H9 (cell line): ENCODE data around the gene MFSD12. TPM values are rescaled to one million over a fixed set of nuclear protein-coding genes. Genes with fewer than 3 reads are reported as not detected.
"Not testable (repeated sequence)": the region's sequence is repeated elsewhere in the genome, so short reads cannot be mapped to it uniquely, and the experiment has no call there.

Experiments
- DNase-seq: peaks from one replicate; pipeline ENCODE4 v3.0.0-alpha.2; 2017
- H2AFZ ChIP-seq: one replicate; pipeline ENCODE4 v1.6.1; 2013; ENCODE audit warnings: mild to moderate bottlenecking, low read length, control low read depth, moderate library complexity
- H2AK5ac ChIP-seq: 2 replicates; pipeline ENCODE4 v1.6.1; 2013; ENCODE audit warnings: low read length, control low read depth, mixed read lengths; ENCODE audit not compliant: insufficient read length
- H2BK120ac ChIP-seq: one replicate; pipeline ENCODE4 v1.6.1; 2013; ENCODE audit warnings: low read depth, mild to moderate bottlenecking, low read length, control low read depth, inconsistent platforms; ENCODE audit not compliant: poor library complexity, severe bottlenecking
- H2BK12ac ChIP-seq: 2 replicates; pipeline ENCODE4 v1.6.1; 2013; ENCODE audit warnings: low read length, control low read depth, mixed read lengths, low read depth; ENCODE audit not compliant: insufficient read length
- H2BK15ac ChIP-seq: 2 replicates; pipeline ENCODE4 v1.6.1; 2013; ENCODE audit warnings: low read depth, low read length, control low read depth
- H2BK20ac ChIP-seq: one replicate; pipeline ENCODE4 v1.6.1; 2013; ENCODE audit warnings: low read depth, mild to moderate bottlenecking, low read length, control low read depth, inconsistent platforms; ENCODE audit not compliant: poor library complexity, severe bottlenecking
- H2BK5ac ChIP-seq: 2 replicates; pipeline ENCODE4 v1.6.1; 2013; ENCODE audit warnings: low read length, control low read depth, mixed read lengths; ENCODE audit not compliant: insufficient read length
- H3K14ac ChIP-seq: 2 replicates; pipeline ENCODE4 v1.6.1; 2013; ENCODE audit warnings: low read length, control low read depth; ENCODE audit not compliant: insufficient read depth
- H3K18ac ChIP-seq: 2 replicates; pipeline ENCODE4 v1.6.1; 2013; ENCODE audit warnings: low read depth, mild to moderate bottlenecking, mixed read lengths, low read length, control low read depth; ENCODE audit not compliant: insufficient read length
- H3K23ac ChIP-seq: 2 replicates; pipeline ENCODE4 v1.6.1; 2013; ENCODE audit warnings: low read length, control low read depth, mixed read lengths, low read depth; ENCODE audit not compliant: insufficient read length
- H3K23me2 ChIP-seq: 2 replicates; pipeline ENCODE4 v1.6.1; 2013; ENCODE audit warnings: low read depth, mild to moderate bottlenecking, mixed read lengths, low read length, control low read depth; ENCODE audit not compliant: insufficient read length, poor library complexity, severe bottlenecking
- H3K27ac ChIP-seq: 2 replicates; pipeline ENCODE4 v1.5.1; 2013; ENCODE audit warnings: low read length, control low read depth, mixed read lengths, low read depth; ENCODE audit not compliant: insufficient read length
- H3K27me3 ChIP-seq: 2 replicates; pipeline ENCODE4 v1.6.1; 2013; ENCODE audit warnings: low read length, control low read depth, inconsistent platforms; ENCODE audit not compliant: insufficient read depth
- H3K4ac ChIP-seq: 2 replicates; pipeline ENCODE4 v1.6.1; 2013; ENCODE audit warnings: low read depth, mild to moderate bottlenecking, control low read depth, inconsistent platforms, low read length, moderate library complexity
- H3K4me1 ChIP-seq: 2 replicates; pipeline ENCODE4 v1.6.1; 2013; ENCODE audit warnings: low read length, control low read depth, inconsistent platforms; ENCODE audit not compliant: insufficient read depth
- H3K4me2 ChIP-seq: 2 replicates; pipeline ENCODE4 v1.6.1; 2013; ENCODE audit warnings: low read length, control low read depth, mixed read lengths; ENCODE audit not compliant: insufficient read length, insufficient read depth
- H3K56ac ChIP-seq: 2 replicates; pipeline ENCODE4 v1.6.1; 2013; ENCODE audit warnings: low read depth, mild to moderate bottlenecking, mixed read lengths, low read length, control low read depth; ENCODE audit not compliant: insufficient read length
- H3K79me1 ChIP-seq: 2 replicates; pipeline ENCODE4 v1.6.1; 2013; ENCODE audit warnings: low read depth, mild to moderate bottlenecking, moderate library complexity, low read length, control low read depth, inconsistent platforms; ENCODE audit not compliant: insufficient read depth, poor library complexity, severe bottlenecking
- H3K79me2 ChIP-seq: 2 replicates; pipeline ENCODE4 v1.6.1; 2013; ENCODE audit warnings: low read length, control low read depth, inconsistent platforms; ENCODE audit not compliant: insufficient read depth
- H3K9ac ChIP-seq: 2 replicates; pipeline ENCODE4 v1.6.1; 2013; ENCODE audit warnings: low read length, control low read depth, mixed read lengths; ENCODE audit not compliant: insufficient read length; ENCODE audit errors: extremely low read depth
- H3K9me3 ChIP-seq: one replicate; pipeline ENCODE4 v1.6.1; 2013; ENCODE audit warnings: low read depth, low read length, inconsistent platforms; ENCODE audit not compliant: control insufficient read depth
- H3T11ph ChIP-seq: one replicate; pipeline ENCODE4 v1.6.1; 2013; ENCODE audit warnings: mild to moderate bottlenecking, low read length, control low read depth, inconsistent platforms
- H4K20me1 ChIP-seq: one replicate; pipeline ENCODE4 v1.6.1; 2013; ENCODE audit not compliant: control insufficient read depth, insufficient read length, insufficient read depth
- H4K5ac ChIP-seq: 2 replicates; pipeline ENCODE4 v1.6.1; 2013; ENCODE audit warnings: low read depth, mild to moderate bottlenecking, mixed read lengths, low read length, control low read depth; ENCODE audit not compliant: insufficient read length
- H4K8ac ChIP-seq: replicated peaks from 2 replicates; pipeline ENCODE4 v1.6.1; 2013; ENCODE audit warnings: low read length, control low read depth, mixed read lengths, low read depth; ENCODE audit not compliant: insufficient read length
- H4K91ac ChIP-seq: 2 replicates; pipeline ENCODE4 v1.6.1; 2013; ENCODE audit warnings: low read depth, mild to moderate bottlenecking, moderate library complexity, mixed read lengths, low read length, control low read depth; ENCODE audit not compliant: insufficient read length
- H3K27ac Mint-ChIP-seq, 3 experiments: 2 replicates in 2 of 3; 3 replicates in 1 of 3; pipeline ENCODE4 v1.8.0; 2020 to 2021; ENCODE audit warnings: mixed read lengths in 3 of 3, mild to moderate bottlenecking in 1 of 3, moderate library complexity in 1 of 3
- H3K27me3 Mint-ChIP-seq: 2 replicates; pipeline ENCODE4 v1.8.0; 2021; ENCODE audit warnings: low read depth, mild to moderate bottlenecking, moderate library complexity, mixed read lengths
- H3K36me3 Mint-ChIP-seq, 3 experiments: 2 replicates in 2 of 3; 3 replicates in 1 of 3; pipeline ENCODE4 v1.8.0; 2020 to 2021; ENCODE audit warnings: low read depth in 3 of 3, mixed read lengths in 3 of 3; ENCODE audit not compliant: insufficient read depth in 1 of 3
- H3K4me1 Mint-ChIP-seq, 2 experiments: 2 replicates each; pipeline ENCODE4 v1.8.0; 2020; ENCODE audit warnings: mixed read lengths in 2 of 2
- H3K4me3 Mint-ChIP-seq, 2 experiments: 2 replicates in 1 of 2; 3 replicates in 1 of 2; pipeline ENCODE4 v1.8.0; 2020 to 2021; ENCODE audit warnings: mild to moderate bottlenecking in 2 of 2, mixed read lengths in 2 of 2, moderate library complexity in 1 of 2
- H3K9me3 Mint-ChIP-seq, 2 experiments: 2 replicates in 1 of 2; 3 replicates in 1 of 2; pipeline ENCODE4 v1.8.0; 2020; ENCODE audit warnings: mild to moderate bottlenecking in 2 of 2, mixed read lengths in 2 of 2, moderate library complexity in 1 of 2
- WGBS: extraction: QIAGEN DNeasy Blood & Tissue Kit; methylation state at CpG from one replicate; pipeline ENCODE4 v1.1.7; 2013; ENCODE audit warnings: missing lambda C conversion rate, low lambda C conversion rate, mixed read lengths; ENCODE audit not compliant: insufficient read length; ENCODE audit errors: extremely low coverage; 5-methylcytosine and 5-hydroxymethylcytosine counted together
- total RNA-seq: library from RNA; stranded (reverse); gene quantifications from 2 replicates; pipeline ENCODE4 v1.2.1, GENCODE V29; 2021
- TF ChIP-seq, protein P1 (sequence below): fragments of 200-600 bp; sonication (generic); conservative IDR thresholded peaks from 3 replicates; pipeline ENCODE4 v1.8.0; 2021; ENCODE audit warnings: antibody characterized with exemption, mild to moderate bottlenecking

MFSD12 gene
- total RNA-seq, 1 experiment from 2014 or later, result 58.8 TPM

DNA sequence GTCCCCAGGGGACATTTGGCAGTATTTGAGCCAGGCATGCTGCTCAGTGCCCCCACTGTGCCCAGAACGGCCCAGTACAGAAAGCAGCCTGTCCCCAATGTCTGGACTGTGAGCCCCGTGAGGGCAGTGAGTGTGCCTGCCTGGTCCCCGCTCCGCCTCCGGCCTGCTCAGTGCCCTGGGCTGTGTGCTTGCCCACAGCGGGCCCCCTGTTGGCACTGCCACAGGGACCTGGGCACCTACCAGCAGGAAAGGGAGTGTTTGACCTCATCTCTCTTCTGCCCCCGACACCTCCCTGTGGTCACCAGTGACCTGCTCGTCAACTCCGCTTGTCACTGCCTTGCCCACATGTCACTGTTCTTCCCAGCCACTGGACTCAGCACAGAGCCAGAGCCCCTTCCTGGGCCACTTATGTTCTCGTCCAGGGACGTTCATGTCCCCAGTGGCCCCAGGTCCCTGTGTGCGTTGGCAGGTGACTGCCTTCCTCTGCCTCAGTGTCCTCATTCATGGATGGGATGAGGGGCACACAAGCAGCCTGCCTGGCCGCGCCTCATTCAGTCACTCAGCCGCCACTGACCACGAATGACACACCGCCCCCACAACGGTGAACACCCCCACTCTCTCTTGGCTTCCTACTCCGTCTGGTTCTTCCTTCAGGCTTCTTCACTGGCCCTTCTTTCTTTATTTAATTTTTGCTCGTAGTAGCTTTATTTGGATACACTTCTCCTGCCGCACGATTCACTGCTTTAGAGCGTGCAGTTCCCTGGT is 48.4 kb downstream of the MFSD12 start:
- no peak overlapping the region for H3K27ac ChIP-seq
- H3K4ac ChIP-seq, result no peak overlapping the region

DNA sequence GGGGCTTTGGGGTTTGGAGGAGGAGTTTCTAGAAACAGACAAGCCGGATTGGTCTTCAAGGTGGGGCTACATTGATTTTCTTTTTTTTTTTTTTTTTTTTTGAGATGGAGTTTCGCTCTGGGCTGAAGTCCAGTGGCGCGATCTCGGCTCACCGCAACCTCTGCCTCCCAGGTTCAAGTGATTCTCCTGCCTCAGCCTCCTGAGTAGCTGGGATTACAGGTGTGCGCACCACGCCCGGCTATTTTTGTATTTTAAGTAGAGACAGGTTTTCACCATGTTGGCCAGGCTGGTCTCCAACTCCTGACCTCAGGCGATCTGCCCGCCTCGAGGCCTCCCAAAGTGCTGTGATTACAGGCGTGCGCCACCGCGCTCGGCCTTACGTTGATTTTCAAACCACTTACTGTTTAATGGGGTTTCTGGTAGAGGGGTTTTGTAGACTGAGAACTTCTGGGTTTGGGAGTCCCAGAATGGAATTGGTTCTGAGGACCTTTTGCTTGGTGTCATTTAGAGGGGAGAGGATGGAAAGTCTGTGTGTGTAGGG is 49.2 kb downstream of the MFSD12 start:
- not testable (repeated sequence) for H2AFZ ChIP-seq, H4K91ac ChIP-seq, H3K4me1 ChIP-seq, H3K9me3 Mint-ChIP-seq, H3K27ac ChIP-seq, H2BK12ac ChIP-seq, H4K20me1 ChIP-seq, H3K79me1 ChIP-seq, H2BK120ac ChIP-seq, H4K5ac ChIP-seq, H3K56ac ChIP-seq, H2BK20ac ChIP-seq, H2BK5ac ChIP-seq, H3K14ac ChIP-seq, H3K79me2 ChIP-seq, H2AK5ac ChIP-seq, H3K23ac ChIP-seq, H3K18ac ChIP-seq, DNase-seq, H4K8ac ChIP-seq, H3K27me3 ChIP-seq, H3T11ph ChIP-seq, H2BK15ac ChIP-seq, H3K9ac ChIP-seq, H3K9me3 ChIP-seq, H3K4ac ChIP-seq, H3K27me3 Mint-ChIP-seq
- no CpG with 5 or more reads among the region's 18 CpGs for WGBS
- peaks cover 15% of the 10 kb centered on the region for H3K23me2 ChIP-seq
- peak overlapping the region; percentile 86 for H3K4me2 ChIP-seq
- Mint-ChIP-seq H3K4me1 (peaks cover 16 to 40% of the 10 kb centered on the region in 2 experiments), H3K36me3 (peaks cover 10 to 34% (median 19%) of the 10 kb centered on the region in 3 experiments; a peak in 6 of 7 replicates), H3K4me3 (peak overlapping the region; percentile 79 to 93), H3K27ac (peak overlapping the region in 1 of 3 experiments; percentile 53; a peak in 2 of 7 replicates)

More for the DNA sequence above, 48.4 kb downstream of the MFSD12 start:
- H2BK20ac ChIP-seq, result no peak overlapping the region
- H2BK12ac ChIP-seq, result no peak overlapping the region
- H3K79me1 ChIP-seq, result no peaks in the 10 kb centered on the region
- H3K18ac ChIP-seq, result no peak overlapping the region
- no peaks in the 10 kb centered on the region for H3K27me3 ChIP-seq
- H2AFZ ChIP-seq, result no peak overlapping the region
- no peak overlapping the region for H3K4me2 ChIP-seq
- no peak overlapping the region for H2BK15ac ChIP-seq
- no peaks in the 10 kb centered on the region for H4K20me1 ChIP-seq
- no peak overlapping the region for H3K9ac ChIP-seq
- H3K4me1 ChIP-seq, result no peaks in the 10 kb centered on the region
- Mint-ChIP-seq H3K9me3 (no peaks in the 10 kb centered on the region; a peak in 1 of 5 replicates), H3K4me1 (peaks cover 16 to 40% of the 10 kb centered on the region in 2 experiments), H3K27ac (peak overlapping the region in 2 of 3 experiments; percentile 18 to 33; a peak in 3 of 7 replicates), H3K4me3 (no peak overlapping the region; a peak in 2 of 5 replicates), H3K27me3 (no peaks in the 10 kb centered on the region), H3K36me3 (peaks cover 10 to 34% (median 19%) of the 10 kb centered on the region in 3 experiments; a peak in 6 of 7 replicates)
- no peaks in the 10 kb centered on the region for H3K9me3 ChIP-seq
- no peak overlapping the region for H4K5ac ChIP-seq
- peaks cover 3% of the 10 kb centered on the region; the same call in 1 of the 2 replicates for H3K79me2 ChIP-seq
- no peak overlapping the region for H3K56ac ChIP-seq
- H4K91ac ChIP-seq, result no peak overlapping the region
- no peak overlapping the region for H3T11ph ChIP-seq
- H3K14ac ChIP-seq, result no peak overlapping the region
- H4K8ac ChIP-seq, result no peak overlapping the region
- no peak overlapping the region for H2BK120ac ChIP-seq
- no peak overlapping the region for H2AK5ac ChIP-seq
- TF ChIP-seq, protein P1, sequence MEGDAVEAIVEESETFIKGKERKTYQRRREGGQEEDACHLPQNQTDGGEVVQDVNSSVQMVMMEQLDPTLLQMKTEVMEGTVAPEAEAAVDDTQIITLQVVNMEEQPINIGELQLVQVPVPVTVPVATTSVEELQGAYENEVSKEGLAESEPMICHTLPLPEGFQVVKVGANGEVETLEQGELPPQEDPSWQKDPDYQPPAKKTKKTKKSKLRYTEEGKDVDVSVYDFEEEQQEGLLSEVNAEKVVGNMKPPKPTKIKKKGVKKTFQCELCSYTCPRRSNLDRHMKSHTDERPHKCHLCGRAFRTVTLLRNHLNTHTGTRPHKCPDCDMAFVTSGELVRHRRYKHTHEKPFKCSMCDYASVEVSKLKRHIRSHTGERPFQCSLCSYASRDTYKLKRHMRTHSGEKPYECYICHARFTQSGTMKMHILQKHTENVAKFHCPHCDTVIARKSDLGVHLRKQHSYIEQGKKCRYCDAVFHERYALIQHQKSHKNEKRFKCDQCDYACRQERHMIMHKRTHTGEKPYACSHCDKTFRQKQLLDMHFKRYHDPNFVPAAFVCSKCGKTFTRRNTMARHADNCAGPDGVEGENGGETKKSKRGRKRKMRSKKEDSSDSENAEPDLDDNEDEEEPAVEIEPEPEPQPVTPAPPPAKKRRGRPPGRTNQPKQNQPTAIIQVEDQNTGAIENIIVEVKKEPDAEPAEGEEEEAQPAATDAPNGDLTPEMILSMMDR, result no peak
- no peak for DNase-seq
- no peak overlapping the region for H3K23ac ChIP-seq
- peaks cover 15% of the 10 kb centered on the region for H3K23me2 ChIP-seq
- no peak overlapping the region for H2BK5ac ChIP-seq
- WGBS, result no CpG with 5 or more reads among the region's 23 CpGs
